Hypothalamus (tissue), 51 donors: ENCODE data around the gene TBX19.
A peak's percentile ranks its signal among the peaks of the same experiment; 100 is the strongest.

Experiments used
- DNase-seq, 51 donors: peaks; one replicate each; lab custom pipeline; 2025; lab: John Stamatoyannopoulos, UW

TBX19 gene

DNA sequence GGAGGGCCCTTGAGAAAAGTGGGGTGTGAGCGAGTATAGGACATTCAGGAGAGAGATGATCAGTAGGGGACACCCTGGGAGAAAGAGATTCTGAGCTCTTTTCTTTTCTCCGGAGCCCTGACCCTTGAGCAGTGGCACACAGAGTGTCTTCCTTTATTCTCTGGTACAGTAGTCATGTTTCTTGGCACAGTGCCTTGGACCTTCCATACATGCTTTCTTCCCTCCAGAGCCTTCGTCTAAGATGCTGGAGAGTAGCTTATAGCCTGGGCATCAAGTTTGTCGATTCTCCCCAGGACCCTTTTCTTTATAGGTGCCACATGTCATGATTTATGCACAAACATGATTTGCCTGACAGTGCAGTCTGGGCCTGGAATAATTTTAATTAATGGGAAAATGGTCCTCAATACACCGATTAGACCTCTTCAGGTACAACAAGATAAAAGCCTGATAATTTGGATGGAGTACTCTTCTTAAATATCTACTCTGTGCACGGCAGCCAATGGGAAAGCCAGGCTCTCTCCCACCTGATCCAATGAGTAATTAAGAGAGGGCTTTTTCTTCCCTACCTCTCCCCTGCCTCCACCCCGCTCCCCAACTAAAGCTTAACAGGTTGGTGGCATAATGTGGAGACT, at the start of gene TBX19:
TBX19 (plus strand) TSS at position 582 of the 632 bp plus-strand sequence. CDS start 214 bp downstream, outside the sequence.
- no peak for DNase-seq

DNA sequence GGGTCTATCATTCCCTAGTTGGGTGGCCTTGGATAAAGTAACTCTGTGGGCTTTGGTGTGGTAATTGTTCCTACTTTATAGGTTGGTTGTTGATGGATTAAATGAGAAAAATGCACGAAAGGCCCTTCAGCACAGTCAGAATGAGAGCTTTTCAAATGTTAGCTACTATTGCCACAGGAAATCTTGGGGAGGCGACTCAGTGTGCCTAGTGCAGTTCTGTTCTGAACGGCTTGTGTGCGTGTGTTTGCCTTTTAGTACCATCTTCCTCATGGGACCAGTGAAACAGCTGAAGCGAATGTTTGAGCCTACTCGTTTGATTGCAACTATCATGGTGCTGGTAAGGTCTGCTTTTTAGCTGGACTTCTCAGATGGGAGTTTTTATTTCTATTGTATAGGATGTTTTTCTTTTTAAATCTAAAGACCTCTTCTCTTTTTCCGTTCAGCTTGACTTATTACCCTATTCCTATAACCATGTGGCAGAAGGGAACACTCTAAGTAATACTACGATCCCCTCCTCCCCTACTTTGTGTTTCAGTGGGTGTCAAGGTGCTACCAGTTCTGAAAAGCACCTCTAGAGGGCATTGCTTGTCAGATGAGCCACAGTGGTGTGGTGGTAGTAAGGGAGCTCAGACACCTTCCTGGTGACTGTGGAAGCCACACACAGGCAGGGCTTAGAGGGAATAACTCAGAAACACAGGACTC, 45.7 kb upstream of the TBX19 start:
- DNase-seq: peak in 2 of 51 donors; percentile 14 to 33

DNA sequence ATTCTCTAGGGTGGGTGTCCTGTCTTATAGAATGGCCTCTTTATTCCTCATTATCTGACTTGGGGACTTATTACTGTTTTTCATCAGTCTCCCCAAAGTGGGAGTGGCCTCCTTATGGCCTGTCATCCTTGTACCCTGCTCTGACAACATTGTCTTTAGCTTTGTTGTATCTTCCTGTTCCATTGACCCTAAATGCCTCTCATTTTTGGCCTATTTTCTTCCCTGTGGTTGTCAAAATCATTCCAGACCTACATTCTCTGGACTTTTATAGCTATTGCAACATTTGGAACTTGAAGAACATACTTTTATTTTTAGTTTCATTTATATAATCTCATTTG, 45.2 kb upstream of the TBX19 start:
- no peak for DNase-seq

DNA sequence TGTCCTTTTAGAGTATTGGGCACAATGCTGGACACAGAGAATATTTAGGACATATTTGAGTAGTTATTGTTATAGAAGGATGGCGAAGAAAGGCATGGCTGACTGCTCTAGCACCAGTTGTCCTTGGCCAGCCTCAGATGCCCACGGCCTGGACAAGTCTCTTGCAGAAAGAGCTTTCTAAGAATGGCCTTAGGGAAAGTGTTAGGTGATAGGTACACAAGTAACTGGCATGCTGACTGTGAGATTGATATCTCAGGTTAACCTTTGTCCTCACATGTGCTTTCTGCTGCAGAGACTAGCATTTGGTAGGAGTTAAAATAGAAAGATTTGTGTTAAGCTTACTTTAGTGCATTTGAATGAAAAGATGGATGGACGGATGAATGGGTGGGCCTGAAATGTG, 44.7 kb upstream of the TBX19 start:
- no peak for DNase-seq

DNA sequence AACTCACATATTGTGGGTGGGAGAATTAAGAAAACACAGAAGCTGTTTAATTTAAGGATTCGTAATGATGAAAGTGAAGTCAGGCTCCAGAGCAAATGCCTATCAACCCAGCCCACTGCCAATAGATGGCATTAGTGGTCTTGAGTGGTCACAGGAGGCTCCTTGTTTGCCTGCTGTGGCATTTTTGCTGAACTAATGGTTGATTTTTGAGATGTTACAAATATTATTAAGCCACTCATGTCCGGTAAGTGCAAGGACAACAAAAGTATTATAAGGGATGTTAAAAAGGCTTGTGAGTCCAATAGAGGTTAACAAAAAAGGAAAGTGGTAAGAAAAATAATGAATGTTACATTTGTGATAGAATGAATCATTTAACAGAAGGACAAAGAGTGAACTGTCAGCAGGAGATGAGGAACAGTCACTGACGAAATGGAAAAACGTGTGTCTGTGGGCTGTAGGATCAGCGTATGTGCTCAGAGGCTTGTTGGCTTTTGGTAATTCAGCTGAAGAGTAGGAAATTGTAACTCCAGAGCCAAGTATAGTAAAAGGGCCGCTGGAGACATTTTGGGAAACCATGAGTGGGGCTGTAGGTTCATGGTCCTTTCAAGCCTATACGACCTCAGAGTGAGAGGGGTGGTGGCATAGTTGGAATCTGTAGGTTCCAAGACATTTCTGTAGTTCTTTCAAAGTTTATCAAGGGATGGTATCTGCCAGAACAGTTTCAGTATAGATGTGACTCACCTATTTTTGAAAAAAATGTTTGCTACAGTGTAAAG, 43.7 kb upstream of the TBX19 start:
- peak in 8 of 51 donors; percentile 6 to 83 (median 16) for DNase-seq

DNA sequence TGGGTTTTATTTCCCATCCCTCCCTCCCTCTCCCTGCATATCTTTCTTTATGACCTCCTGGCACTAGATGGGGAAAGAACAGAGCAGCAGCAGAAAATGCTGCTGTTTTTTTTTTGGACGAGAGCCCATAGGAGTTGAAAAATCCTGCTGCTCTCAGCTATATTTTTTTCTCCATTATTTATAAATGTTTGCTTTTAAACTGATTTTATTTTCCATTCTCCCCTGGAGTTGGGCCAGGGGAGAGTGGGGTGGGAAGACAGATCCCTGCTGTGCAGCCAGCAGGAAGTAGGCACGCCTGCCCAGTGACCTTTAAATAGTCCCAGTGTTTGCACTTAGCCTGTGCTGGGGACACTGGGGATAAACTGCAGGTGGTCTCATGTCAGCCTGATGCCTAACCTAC, 37.5 kb upstream of the TBX19 start:
- no peak for DNase-seq

DNA sequence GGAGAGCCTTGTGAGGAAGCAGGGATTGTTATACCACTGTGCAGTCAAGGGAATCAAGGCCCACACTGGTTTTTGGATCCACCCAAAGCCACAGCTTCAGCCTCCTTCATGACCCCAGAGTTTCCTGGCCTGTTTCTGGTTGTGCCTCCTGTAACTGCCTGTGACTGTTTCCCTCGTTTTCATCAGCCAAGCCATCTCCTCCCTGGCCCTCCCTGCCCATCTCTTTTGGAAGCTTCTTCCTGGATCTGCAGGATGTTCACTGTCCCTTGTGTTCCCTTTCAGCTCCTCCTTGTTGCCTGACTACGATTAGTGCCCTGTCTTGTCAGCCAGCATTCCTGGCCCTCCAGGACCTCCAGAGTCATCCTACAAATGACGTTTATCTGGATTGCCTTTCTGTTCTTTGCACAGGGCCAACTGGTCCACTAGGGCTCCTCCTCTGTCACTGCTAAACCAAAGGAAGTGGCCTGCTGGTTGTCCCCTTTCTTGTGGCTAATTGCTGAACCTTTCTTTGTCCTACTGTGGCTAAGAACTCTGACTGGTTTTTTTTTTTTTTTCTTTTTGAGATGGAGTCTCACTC, 37.0 kb upstream of the TBX19 start:
- DNase-seq: no peak

DNA sequence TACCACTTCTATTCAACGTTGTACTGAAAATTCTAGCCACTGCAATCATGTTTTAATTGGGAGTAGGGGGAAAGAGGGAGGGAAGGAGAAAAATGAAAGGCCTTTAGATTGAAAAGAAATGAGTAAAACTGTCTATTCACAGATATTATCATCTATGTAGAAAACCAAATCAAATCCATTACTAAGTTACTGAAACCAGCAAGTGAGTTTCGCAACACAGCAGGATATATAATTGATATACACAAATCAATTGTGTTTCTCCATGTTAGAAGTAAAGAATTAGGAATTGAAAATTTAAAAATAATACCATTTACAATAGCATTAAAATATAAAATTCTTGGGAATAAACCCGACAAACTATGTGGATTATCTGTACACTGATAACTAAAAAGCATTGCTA, 35.6 kb upstream of the TBX19 start:
- DNase-seq: no peak

DNA sequence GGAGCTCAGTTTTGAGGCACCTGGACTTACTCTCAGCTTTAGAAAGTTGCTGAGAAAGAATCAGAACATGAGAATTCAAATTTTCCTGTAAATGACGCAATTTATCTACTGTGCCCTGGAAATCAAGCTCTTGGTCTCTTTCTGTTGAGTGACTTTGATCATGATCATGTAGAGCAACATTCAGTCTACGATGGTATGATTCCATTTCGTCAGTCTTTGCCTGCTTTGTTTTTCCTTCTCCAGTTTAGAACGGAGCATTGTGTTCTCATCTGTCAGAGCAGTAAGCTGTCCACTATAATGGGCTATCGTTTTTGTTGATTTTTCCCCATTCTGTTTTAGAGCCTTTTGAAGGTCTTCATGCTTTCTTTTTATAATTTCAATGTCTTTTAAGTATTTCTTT, 34.2 kb upstream of the TBX19 start:
- DNase-seq: peak in 2 of 51 donors; percentile 12 to 67

DNA sequence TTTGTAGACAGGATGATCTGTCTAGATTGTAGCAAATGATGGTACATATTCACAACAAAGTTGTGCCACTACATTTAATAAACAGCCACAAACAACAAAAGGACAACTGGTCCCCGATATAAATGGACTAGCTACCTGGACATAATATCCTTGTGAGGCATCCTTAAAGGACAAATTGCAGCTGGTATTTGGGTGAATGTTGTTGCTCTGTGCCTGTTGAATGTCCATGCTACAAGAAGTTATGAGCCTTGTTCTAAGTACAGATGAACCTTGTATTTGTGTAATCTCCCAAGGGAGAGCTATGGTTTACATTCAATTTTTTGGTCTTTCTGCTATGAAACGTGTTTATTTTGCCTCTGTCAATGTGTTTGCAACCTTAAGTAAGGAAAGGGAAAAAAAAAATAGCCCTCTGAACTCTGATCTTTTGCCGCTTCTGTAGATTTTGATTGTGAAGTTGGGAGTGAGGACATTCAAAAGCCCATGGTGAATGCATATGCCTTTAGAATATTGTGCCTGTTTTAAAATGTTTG, 28.4 kb upstream of the TBX19 start:
- no peak for DNase-seq

DNA sequence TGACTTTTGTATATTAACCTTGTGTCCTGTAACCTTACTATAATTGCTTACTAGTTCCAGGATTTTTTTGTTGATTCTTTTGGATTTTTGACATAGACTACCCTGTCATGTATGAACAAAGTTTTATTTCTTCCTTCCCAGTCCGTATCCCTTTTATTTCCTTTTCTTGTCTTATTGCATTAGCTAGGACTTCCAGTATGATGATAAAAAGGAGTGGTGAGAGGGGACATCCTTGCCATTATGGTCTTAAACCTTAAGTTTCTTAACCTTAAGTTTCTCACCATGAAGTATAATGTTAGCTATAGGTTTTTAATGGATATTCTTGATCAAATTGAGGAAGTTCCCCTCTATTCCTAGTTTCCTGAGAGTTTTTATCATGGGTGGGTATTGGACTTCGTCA, 24.5 kb upstream of the TBX19 start:
- DNase-seq: no peak

DNA sequence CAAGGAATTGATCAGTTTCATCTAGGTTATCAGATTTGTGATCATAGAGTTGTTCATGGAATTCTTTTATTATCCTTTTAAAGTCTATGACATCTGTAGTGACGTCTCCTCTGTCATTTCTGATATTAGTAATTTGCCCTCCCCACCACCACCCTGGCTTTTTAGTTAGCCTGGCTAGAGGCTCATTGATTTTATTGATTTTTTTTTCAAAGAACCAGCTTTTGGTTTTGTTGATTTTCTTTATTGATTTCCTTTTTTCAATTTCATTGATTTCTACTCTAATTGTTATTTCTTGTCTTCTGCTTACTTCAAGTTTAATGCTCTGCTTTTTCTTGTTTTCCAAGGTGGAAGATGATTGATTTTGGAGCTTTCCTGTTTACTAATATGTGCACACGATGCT, 23.3 kb upstream of the TBX19 start:
- no peak for DNase-seq

DNA sequence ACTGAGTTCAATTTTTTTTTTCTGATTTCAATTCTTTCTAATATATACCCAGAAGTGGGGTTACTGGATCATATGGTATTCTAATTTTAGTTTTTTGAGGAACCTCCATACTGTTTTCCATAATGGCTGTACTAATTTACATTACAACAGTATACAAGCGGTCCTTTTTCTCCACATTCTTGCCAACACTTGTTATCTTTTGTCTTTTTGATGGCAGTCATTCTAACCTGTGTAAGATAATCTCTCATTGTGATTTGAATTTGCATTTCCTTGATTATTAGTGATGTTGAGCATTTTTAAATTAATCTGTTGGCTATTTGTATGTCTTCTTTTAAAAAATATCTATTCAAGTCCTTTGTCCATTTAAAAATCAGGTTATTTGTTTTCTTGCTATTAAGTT, 21.1 kb upstream of the TBX19 start:
- DNase-seq: no peak

DNA sequence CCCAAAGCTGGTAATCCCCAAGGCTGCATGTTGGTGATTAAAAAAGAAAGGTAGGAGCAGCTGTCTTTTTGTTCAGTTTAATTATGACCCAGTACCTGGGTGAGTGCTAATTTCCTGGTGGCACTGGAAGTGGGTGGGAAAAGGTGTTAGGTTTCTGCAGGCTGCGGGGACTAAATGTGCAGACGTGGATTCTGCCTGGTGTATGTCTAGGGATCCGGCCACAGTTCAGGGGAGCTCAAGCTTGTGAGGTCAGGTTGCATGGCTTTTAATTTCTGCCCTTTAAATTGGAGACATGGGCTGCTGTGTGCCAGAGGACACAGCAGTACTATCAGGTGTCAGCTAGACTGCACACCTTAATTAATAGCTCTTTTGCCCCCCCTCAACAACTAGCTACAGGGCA, 20.3 kb upstream of the TBX19 start:
- no peak for DNase-seq

DNA sequence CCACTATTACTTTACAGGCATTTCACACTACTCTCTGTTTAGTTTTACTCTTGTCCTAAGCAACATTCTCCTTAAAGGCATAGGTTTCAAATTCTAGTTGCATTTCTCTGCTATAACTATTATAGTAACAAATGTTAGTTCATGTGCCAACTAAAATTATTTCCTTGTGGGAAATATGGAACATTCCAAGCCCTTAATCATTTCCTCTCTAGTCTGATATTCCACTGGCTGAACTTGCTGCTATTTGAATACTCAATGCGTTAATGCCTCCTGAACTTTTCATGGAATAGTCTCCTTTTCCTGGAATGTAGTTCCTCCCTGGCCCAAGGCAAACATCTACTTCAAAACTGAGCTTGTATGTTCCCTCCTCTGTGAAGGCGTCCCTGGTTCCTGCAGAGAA, 19.3 kb upstream of the TBX19 start:
- DNase-seq: no peak

DNA sequence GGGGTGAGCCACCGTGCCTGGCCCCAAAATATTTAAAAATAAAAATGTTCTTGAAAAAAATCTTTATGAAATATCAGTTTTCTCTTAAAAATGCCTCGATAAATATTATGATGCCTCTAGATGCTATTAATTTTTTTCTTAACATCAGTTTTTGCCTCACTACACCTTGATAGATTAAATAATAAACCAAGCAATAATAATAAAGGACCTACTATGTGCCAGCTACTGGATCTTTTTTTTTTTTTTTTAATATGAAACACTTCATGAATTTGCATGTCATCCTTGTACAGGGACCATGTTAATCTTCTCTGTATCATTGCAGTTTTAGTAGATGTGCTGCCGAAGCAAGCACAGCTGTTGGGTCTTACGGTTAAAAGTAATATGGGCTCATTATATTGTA, 17.5 kb upstream of the TBX19 start:
- no peak for DNase-seq

DNA sequence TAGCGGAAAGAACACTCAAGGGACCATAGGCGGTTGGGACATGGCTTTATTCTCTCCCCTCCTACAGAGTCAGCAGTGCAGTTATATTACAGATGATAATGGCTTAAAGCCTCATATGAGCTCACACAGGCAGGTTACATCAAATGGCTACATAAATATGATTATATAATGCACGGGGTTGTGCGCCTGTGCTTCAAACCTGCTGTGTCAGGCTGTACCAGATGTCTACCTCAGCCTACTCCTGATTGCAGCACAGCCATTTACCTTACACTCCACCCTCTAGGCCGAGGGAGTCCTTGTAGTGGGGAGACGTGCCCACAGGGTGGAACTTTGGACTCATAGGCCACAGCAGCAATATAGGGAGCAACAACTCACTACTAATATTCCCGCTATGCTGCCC, 16.4 kb upstream of the TBX19 start:
- DNase-seq: no peak

DNA sequence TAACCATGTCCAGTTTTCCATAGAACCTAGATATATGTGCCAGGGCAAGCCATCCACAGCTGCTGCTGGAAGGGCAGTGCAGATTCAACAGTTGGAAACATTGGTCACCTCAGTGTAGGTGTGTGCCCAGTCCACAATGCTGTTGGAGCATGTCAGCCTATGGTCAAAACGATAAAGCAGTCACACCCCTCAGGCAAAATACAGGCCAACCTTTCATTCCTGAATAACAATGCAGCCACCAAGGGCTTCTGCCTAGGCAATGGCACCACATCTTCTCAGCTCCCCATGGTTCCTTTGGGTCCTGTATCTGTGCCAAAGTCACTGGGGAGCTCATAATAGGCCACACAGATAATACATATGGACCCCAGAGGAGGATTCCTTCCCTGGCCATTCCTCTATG, 15.1 kb upstream of the TBX19 start:
- DNase-seq: no peak

DNA sequence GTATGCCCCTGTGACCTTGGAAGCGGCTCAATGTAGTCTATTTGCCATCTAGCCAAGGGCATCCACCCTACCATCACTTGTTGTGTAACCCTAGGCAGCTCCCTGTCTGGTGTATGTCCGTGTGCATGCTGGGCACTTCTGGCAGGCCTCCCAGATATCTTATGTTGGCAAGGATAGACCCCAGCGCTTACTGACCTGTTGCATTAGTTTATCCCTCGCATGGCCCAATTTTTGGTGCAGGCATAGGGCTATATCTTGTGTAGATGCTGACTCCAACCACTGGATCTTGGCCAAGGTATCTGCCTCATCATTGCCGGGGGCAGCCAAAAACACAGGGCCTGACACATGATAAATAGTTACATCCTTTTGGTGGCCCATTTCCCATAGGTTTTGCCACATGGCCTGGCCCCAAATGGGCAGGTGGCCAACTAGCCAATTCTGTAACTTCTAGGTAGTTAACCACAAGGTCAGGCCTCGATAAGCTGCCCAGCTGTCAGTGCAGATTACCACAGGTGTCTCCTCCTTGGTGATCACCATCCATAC, 14.0 kb upstream of the TBX19 start:
- DNase-seq: no peak

DNA sequence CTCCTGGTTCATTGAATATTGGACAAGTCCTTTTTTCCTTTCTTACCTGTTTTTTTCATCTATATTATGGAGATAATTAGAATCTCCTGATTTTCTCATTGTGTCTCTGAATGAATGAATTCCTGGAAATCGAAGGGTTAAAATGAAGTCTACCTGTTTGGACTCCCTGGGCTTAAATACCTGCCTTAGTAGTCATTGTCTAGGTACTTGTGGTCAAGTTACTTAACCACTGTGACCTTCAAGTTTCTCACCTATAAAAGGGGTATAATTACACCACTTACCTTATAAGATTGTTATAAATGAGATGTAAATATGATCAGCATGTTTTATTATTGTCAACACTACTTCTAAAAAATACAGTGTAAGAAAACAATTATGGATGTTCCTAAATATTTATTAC, 9.0 kb upstream of the TBX19 start:
- no peak for DNase-seq

DNA sequence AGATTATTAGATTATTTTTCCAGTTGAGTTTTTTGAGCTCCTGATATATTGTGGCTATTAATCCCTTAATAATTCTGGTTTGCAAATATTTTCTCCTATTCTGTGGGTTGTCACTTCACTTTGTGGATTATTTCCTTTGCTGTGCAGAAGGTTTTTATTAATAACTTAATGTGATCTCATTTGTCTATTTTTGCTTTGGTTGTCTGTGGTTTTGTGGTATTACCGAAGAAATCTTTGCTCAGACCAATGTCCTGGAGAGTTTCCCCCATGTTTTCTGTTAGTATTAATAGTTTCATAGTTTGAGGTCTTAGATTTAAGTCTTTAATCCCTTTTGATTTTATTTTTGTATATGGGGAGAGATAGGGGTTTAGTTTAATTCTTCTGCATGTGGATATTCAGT, 7.1 kb upstream of the TBX19 start:
- DNase-seq: no peak
